ENCODE measurements around the gene PDIA6.

Gene PDIA6

GRCh38 chr2:10775831-10776230 lies 36.8 kb downstream of the PDIA6 start:
- no peaks in the 10 kb centered on the region for H3K27me3 ChIP-seq (ENCODE audit: control insufficient read depth, insufficient read depth, low read length)
- H3K36me3 ChIP-seq (ENCODE audit: control insufficient read depth, low read depth, low read length), result peaks cover 16% of the 10 kb centered on the region
- H3K9ac ChIP-seq (ENCODE audit: low read length), result no peak overlapping the region
- H3K4me3 ChIP-seq (ENCODE audit: low read length), result no peak overlapping the region
- no peaks in the 10 kb centered on the region for H3K9me3 ChIP-seq (ENCODE audit: control insufficient read depth, low read depth, low read length)
- H3K4me1 ChIP-seq (ENCODE audit: control insufficient read depth, low read depth, low read length), result no peaks in the 10 kb centered on the region
- no peak overlapping the region for H3K27ac ChIP-seq (ENCODE audit: low read length)

GRCh38 chr2:10775021-10775780 lies 37.4 kb downstream of the PDIA6 start:
- H3K9me3 ChIP-seq (ENCODE audit: control insufficient read depth, low read depth, low read length), result no peaks in the 10 kb centered on the region
- H3K36me3 ChIP-seq (ENCODE audit: control insufficient read depth, low read depth, low read length), result peaks cover 11% of the 10 kb centered on the region
- no peaks in the 10 kb centered on the region for H3K4me1 ChIP-seq (ENCODE audit: control insufficient read depth, low read depth, low read length)
- H3K9ac ChIP-seq (ENCODE audit: low read length), result no peak overlapping the region
- no peak overlapping the region for H3K4me3 ChIP-seq (ENCODE audit: low read length)
- no peak overlapping the region for H3K27ac ChIP-seq (ENCODE audit: low read length)
- no peaks in the 10 kb centered on the region for H3K27me3 ChIP-seq (ENCODE audit: control insufficient read depth, insufficient read depth, low read length)

- Histone ChIP-seq H3K4me3 (ENCODE audit: low read length) (no peak overlapping the region), H3K36me3 (ENCODE audit: control insufficient read depth, low read depth, low read length) (peaks cover 7% of the 10 kb centered on the region), H3K4me1 (ENCODE audit: control insufficient read depth, low read depth, low read length) (no peaks in the 10 kb centered on the region), H3K27me3 (ENCODE audit: control insufficient read depth, insufficient read depth, low read length) (no peaks in the 10 kb centered on the region), H3K9ac (ENCODE audit: low read length) (no peak overlapping the region), H3K9me3 (ENCODE audit: control insufficient read depth, low read depth, low read length) (no peaks in the 10 kb centered on the region), H3K27ac (ENCODE audit: low read length) (no peak overlapping the region)
Observed at GRCh38 chr2:10774394-10774793, 38.2 kb downstream of the PDIA6 start.

- Histone ChIP-seq H3K27me3 (ENCODE audit: control insufficient read depth, insufficient read depth, low read length) (no peaks in the 10 kb centered on the region), H3K9ac (ENCODE audit: low read length) (no peak overlapping the region), H3K4me1 (ENCODE audit: control insufficient read depth, low read depth, low read length) (no peaks in the 10 kb centered on the region), H3K9me3 (ENCODE audit: control insufficient read depth, low read depth, low read length) (no peaks in the 10 kb centered on the region), H3K36me3 (ENCODE audit: control insufficient read depth, low read depth, low read length) (peaks cover 7% of the 10 kb centered on the region), H3K4me3 (ENCODE audit: low read length) (no peak overlapping the region), H3K27ac (ENCODE audit: low read length) (no peak overlapping the region)
Observed at GRCh38 chr2:10773821-10774341, 38.7 kb downstream of the PDIA6 start.

GRCh38 chr2:10772868-10773215 lies 39.7 kb downstream of the PDIA6 start:
- no peak overlapping the region for H3K9ac ChIP-seq (ENCODE audit: low read length)
- no peaks in the 10 kb centered on the region for H3K4me1 ChIP-seq (ENCODE audit: control insufficient read depth, low read depth, low read length)

GRCh38 chr2:10772201-10772867 lies 40.3 kb downstream of the PDIA6 start:
- Histone ChIP-seq H3K9ac (ENCODE audit: low read length) (no peak overlapping the region), H3K36me3 (ENCODE audit: control insufficient read depth, low read depth, low read length) (no peaks in the 10 kb centered on the region), H3K27me3 (ENCODE audit: control insufficient read depth, insufficient read depth, low read length) (no peaks in the 10 kb centered on the region), H3K4me3 (ENCODE audit: low read length) (no peak overlapping the region), H3K27ac (ENCODE audit: low read length) (no peak overlapping the region), H3K9me3 (ENCODE audit: control insufficient read depth, low read depth, low read length) (no peaks in the 10 kb centered on the region), H3K4me1 (ENCODE audit: control insufficient read depth, low read depth, low read length) (no peaks in the 10 kb centered on the region)

More at GRCh38 chr2:10772868-10773215, 39.7 kb downstream of the PDIA6 start:
- Histone ChIP-seq H3K27ac (ENCODE audit: low read length) (no peak overlapping the region), H3K27me3 (ENCODE audit: control insufficient read depth, insufficient read depth, low read length) (no peaks in the 10 kb centered on the region), H3K36me3 (ENCODE audit: control insufficient read depth, low read depth, low read length) (no peaks in the 10 kb centered on the region), H3K4me3 (ENCODE audit: low read length) (no peak overlapping the region), H3K9me3 (ENCODE audit: control insufficient read depth, low read depth, low read length) (no peaks in the 10 kb centered on the region)

- H3K27ac ChIP-seq (ENCODE audit: low read length), result no peak overlapping the region
- no peak overlapping the region for H3K4me3 ChIP-seq (ENCODE audit: low read length)
- H3K4me1 ChIP-seq (ENCODE audit: control insufficient read depth, low read depth, low read length), result no peaks in the 10 kb centered on the region
- H3K27me3 ChIP-seq (ENCODE audit: control insufficient read depth, insufficient read depth, low read length), result no peaks in the 10 kb centered on the region
- no peak overlapping the region for H3K9ac ChIP-seq (ENCODE audit: low read length)
- H3K9me3 ChIP-seq (ENCODE audit: control insufficient read depth, low read depth, low read length), result no peaks in the 10 kb centered on the region
- H3K36me3 ChIP-seq (ENCODE audit: control insufficient read depth, low read depth, low read length), result no peaks in the 10 kb centered on the region
Observed at GRCh38 chr2:10771786-10772185, 40.8 kb downstream of the PDIA6 start.

GRCh38 chr2:10770956-10771750 lies 41.4 kb downstream of the PDIA6 start:
- H3K9me3 ChIP-seq (ENCODE audit: control insufficient read depth, low read depth, low read length), result no peaks in the 10 kb centered on the region
- no peaks in the 10 kb centered on the region for H3K27me3 ChIP-seq (ENCODE audit: control insufficient read depth, insufficient read depth, low read length)
- no peaks in the 10 kb centered on the region for H3K4me1 ChIP-seq (ENCODE audit: control insufficient read depth, low read depth, low read length)
- H3K4me3 ChIP-seq (ENCODE audit: low read length), result no peak overlapping the region
- H3K36me3 ChIP-seq (ENCODE audit: control insufficient read depth, low read depth, low read length), result no peaks in the 10 kb centered on the region
- no peak overlapping the region for H3K27ac ChIP-seq (ENCODE audit: low read length)
- H3K9ac ChIP-seq (ENCODE audit: low read length), result no peak overlapping the region

GRCh38 chr2:10768063-10768507 lies 44.5 kb downstream of the PDIA6 start:
- Histone ChIP-seq H3K9ac (ENCODE audit: low read length) (no peak overlapping the region), H3K9me3 (ENCODE audit: control insufficient read depth, low read depth, low read length) (no peaks in the 10 kb centered on the region)

GRCh38 chr2:10765914-10766313 lies 46.7 kb downstream of the PDIA6 start:
- Histone ChIP-seq H3K9ac (ENCODE audit: low read length) (no peak overlapping the region), H3K27me3 (ENCODE audit: control insufficient read depth, insufficient read depth, low read length) (no peaks in the 10 kb centered on the region), H3K27ac (ENCODE audit: low read length) (no peak overlapping the region), H3K9me3 (ENCODE audit: control insufficient read depth, low read depth, low read length) (no peaks in the 10 kb centered on the region), H3K36me3 (ENCODE audit: control insufficient read depth, low read depth, low read length) (no peaks in the 10 kb centered on the region), H3K4me1 (ENCODE audit: control insufficient read depth, low read depth, low read length) (no peaks in the 10 kb centered on the region), H3K4me3 (ENCODE audit: low read length) (no peak overlapping the region)

More at GRCh38 chr2:10768063-10768507, 44.5 kb downstream of the PDIA6 start:
- Histone ChIP-seq H3K27me3 (ENCODE audit: control insufficient read depth, insufficient read depth, low read length) (no peaks in the 10 kb centered on the region), H3K4me1 (ENCODE audit: control insufficient read depth, low read depth, low read length) (no peaks in the 10 kb centered on the region), H3K36me3 (ENCODE audit: control insufficient read depth, low read depth, low read length) (no peaks in the 10 kb centered on the region), H3K27ac (ENCODE audit: low read length) (no peak overlapping the region), H3K4me3 (ENCODE audit: low read length) (no peak overlapping the region)

GRCh38 chr2:10765461-10765860 lies 47.1 kb downstream of the PDIA6 start:
- H3K9ac ChIP-seq (ENCODE audit: low read length), result no peak overlapping the region
- H3K27me3 ChIP-seq (ENCODE audit: control insufficient read depth, insufficient read depth, low read length), result no peaks in the 10 kb centered on the region
- H3K36me3 ChIP-seq (ENCODE audit: control insufficient read depth, low read depth, low read length), result no peaks in the 10 kb centered on the region

More at GRCh38 chr2:10765461-10765860, 47.1 kb downstream of the PDIA6 start:
- Histone ChIP-seq H3K4me3 (ENCODE audit: low read length) (no peak overlapping the region), H3K4me1 (ENCODE audit: control insufficient read depth, low read depth, low read length) (no peaks in the 10 kb centered on the region), H3K27ac (ENCODE audit: low read length) (no peak overlapping the region), H3K9me3 (ENCODE audit: control insufficient read depth, low read depth, low read length) (no peaks in the 10 kb centered on the region)
